ENCODE measurements around the gene AK1. TPM values are rescaled to one million over a fixed set of nuclear protein-coding genes. Genes with fewer than 3 reads are reported as not detected.

Gene AK1
- total and polyA plus RNA-seq, 9 of the 15 experiments (the other 6 are each of a cell fraction or from before 2014, with no cell fraction given), result 10.1 to 71.8 (median 39.0) TPM

- TF ChIP-seq JUND (IDR thresholded peaks at IDR 0.05; ENCODE audit: borderline replicate concordance, low read depth, low read length) (peak; percentile 97), JUND (tag; IDR thresholded peaks at IDR 0.05; ENCODE audit: borderline replicate concordance, low read depth, low read length) (peak; percentile 96; the same call in 2 of the 3 replicates), ZKSCAN1 (IDR thresholded peaks at IDR 0.05; ENCODE audit: low read depth, low read length) (no peak), NEUROD1 (IDR thresholded peaks at IDR 0.05; ENCODE audit: borderline replicate concordance, low read depth, low read length, partially characterized antibody) (peak; percentile 53), ETV5 (CRISPR knock-in tag; IDR thresholded peaks at IDR 0.05; ENCODE audit: low read depth) (no peak; the same call in 1 of the 2 replicates), TEAD2 (tag; IDR thresholded peaks at IDR 0.05) (no peak), HDAC8 (tag; IDR thresholded peaks at IDR 0.05) (no peak), RBM22 (IDR thresholded peaks at IDR 0.05; ENCODE audit: low read depth, low read length, poor library complexity, severe bottlenecking) (no peak), EHMT2 (IDR thresholded peaks at IDR 0.05) (no peak), PYGO2 (tag; IDR thresholded peaks at IDR 0.05) (no peak), TCF7 (IDR thresholded peaks at IDR 0.05; ENCODE audit: borderline replicate concordance) (no peak), ZNF584 (CRISPR knock-in tag; IDR thresholded peaks at IDR 0.05; ENCODE audit: low read depth) (no peak), ZNF699 (CRISPR knock-in tag; IDR thresholded peaks at IDR 0.05; ENCODE audit: insufficient replicate concordance) (no peak), FOXA1 (IDR thresholded peaks at IDR 0.05; ENCODE audit: borderline replicate concordance) (no peak), NCOA2 (IDR thresholded peaks at IDR 0.05; ENCODE audit: partially characterized antibody in 2 of 2) (no peak), RNF2 (IDR thresholded peaks at IDR 0.05) (no peak), FOS (IDR thresholded peaks at IDR 0.05; ENCODE audit: extremely low read depth, insufficient read length) (peak; percentile 66), KLF13 (tag; IDR thresholded peaks at IDR 0.05; ENCODE audit: borderline replicate concordance, low read depth) (no peak), NR1H2 (CRISPR knock-in tag; IDR thresholded peaks at IDR 0.05) (no peak), XRCC4 (IDR thresholded peaks at IDR 0.05; ENCODE audit: extremely low read depth, insufficient read depth, insufficient read length) (no peak), FIP1L1 (IDR thresholded peaks at IDR 0.05; ENCODE audit: low read depth, low read length, poor library complexity, severe bottlenecking) (no peak), ZNF764 (CRISPR knock-in tag; IDR thresholded peaks at IDR 0.05; ENCODE audit: low read depth) (no peak), PML (IDR thresholded peaks at IDR 0.05; ENCODE audit: low read length) (no peak), ZNF644 (tag; IDR thresholded peaks at IDR 0.05; ENCODE audit: low read depth) (no peak), ZNF408 (CRISPR knock-in tag; IDR thresholded peaks at IDR 0.05; ENCODE audit: low read depth) (no peak), ZNF324 (CRISPR knock-in tag; IDR thresholded peaks at IDR 0.05) (no peak), CHD4 (IDR thresholded peaks at IDR 0.05; ENCODE audit: insufficient read depth, insufficient replicate concordance, low read depth, low read length, poor library complexity, severe bottlenecking) (no peak), ZNF511 (CRISPR knock-in tag; IDR thresholded peaks at IDR 0.05) (no peak)
- TF ChIP-seq, protein P1, sequence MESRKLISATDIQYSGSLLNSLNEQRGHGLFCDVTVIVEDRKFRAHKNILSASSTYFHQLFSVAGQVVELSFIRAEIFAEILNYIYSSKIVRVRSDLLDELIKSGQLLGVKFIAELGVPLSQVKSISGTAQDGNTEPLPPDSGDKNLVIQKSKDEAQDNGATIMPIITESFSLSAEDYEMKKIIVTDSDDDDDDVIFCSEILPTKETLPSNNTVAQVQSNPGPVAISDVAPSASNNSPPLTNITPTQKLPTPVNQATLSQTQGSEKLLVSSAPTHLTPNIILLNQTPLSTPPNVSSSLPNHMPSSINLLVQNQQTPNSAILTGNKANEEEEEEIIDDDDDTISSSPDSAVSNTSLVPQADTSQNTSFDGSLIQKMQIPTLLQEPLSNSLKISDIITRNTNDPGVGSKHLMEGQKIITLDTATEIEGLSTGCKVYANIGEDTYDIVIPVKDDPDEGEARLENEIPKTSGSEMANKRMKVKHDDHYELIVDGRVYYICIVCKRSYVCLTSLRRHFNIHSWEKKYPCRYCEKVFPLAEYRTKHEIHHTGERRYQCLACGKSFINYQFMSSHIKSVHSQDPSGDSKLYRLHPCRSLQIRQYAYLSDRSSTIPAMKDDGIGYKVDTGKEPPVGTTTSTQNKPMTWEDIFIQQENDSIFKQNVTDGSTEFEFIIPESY (CRISPR knock-in tag; IDR thresholded peaks at IDR 0.05), result peak; percentile 71
Observed at GRCh38 chr9:127919253-127919815, 41.9 kb upstream of the AK1 start (continued).
